BLaER1 treated with 17β-estradiol and CSF1 and Interleukin-3, amounts not matched to agents 10 nM and 100 nM (cell line): ENCODE measurements around the gene GPR161.
A peak's percentile ranks its signal among the peaks of the same experiment; 100 is the strongest.
"Not testable (repeated sequence)": the region's sequence is repeated elsewhere in the genome, so short reads cannot be mapped to it uniquely, and the experiment has no call there.

Experiments
- H3K27ac ChIP-seq, 11 experiments: shearing (Covaris generic); formaldehyde crosslinking; 2 replicates each; pipeline ENCODE4 v1.8.1; 2022
- H3K27me3 ChIP-seq, 11 experiments: shearing (Covaris generic); formaldehyde crosslinking; 2 replicates each; pipeline ENCODE4 v1.8.1; 2022
- H3K36me3 ChIP-seq, 11 experiments: shearing (Covaris generic); formaldehyde crosslinking; 2 replicates each; pipeline ENCODE4 v1.8.1; 2022
- H3K4me1 ChIP-seq, 10 experiments: shearing (Covaris generic); formaldehyde crosslinking; 2 replicates each; pipeline ENCODE4 v1.8.1; 2022
- H3K4me2 ChIP-seq, 11 experiments: shearing (Covaris generic); formaldehyde crosslinking; 2 replicates each; pipeline ENCODE4 v1.8.1; 2022
- H3K4me3 ChIP-seq, 10 experiments: shearing (Covaris generic); formaldehyde crosslinking; 2 replicates each; pipeline ENCODE4 v1.8.1; 2022
- H3K9ac ChIP-seq, 11 experiments: shearing (Covaris generic); formaldehyde crosslinking; 2 replicates each; pipeline ENCODE4 v1.8.1; 2022
- H3K9me3 ChIP-seq, 11 experiments: shearing (Covaris generic); formaldehyde crosslinking; replicated peaks in 1 of 11; 2 replicates each; pipeline ENCODE4 v1.8.1; 2022
- H4K20me1 ChIP-seq, 11 experiments: shearing (Covaris generic); formaldehyde crosslinking; 2 replicates each; pipeline ENCODE4 v1.8.1; 2022
- Cebpa-rat ChIP-seq, 11 experiments: shearing (Covaris generic); IDR thresholded peaks; 2 replicates each; pipeline ENCODE4 v1.8.1; 2022

The GPR161 gene

DNA sequence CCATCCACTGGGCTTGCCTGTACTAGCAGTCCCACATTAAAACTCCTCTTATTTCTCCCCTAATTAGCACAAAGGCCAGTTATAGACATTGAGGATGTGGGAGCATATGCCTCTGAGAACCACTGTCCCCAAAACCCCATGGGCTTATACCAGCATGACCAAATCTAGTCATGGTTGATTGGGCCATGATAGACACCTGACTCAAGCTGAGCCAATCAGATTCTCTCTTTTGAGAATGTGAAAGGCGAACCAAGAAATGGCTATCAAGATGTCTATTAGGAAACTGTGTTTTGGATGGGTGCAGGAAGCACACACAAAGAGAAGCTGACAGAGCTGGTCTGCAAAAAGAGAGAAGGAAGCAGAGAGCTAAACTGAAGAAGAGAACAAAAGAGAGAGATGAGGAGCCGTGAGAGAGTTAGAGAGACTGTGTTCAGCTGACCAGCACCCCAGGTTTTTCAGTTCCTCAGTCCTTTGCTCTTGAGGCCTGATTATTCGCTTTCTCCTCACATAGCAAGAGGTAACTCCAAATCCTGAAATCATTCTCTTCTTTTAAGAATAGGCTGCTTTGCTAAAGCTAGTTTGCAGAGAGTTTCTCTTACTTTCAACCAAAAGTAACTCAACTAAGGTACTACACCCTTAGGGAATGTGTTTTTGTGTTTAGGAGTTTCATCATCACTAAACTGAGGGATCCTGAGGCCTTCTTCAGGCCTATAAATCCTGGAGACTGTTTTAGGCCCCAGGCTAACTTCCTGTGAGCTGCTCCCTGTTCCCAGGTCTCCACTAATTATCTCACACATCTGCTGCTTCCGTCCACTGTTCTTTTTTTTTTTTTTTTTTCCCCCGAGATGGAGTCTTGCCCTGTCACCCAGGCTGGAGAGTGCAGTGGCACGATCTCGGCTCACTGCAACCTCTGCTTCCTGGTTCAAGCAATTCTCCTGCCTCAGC lies 34.1 kb upstream of the GPR161 start:
- Histone ChIP-seq H3K4me3 (no peak overlapping the region), H3K4me2 (peak overlapping the region in 4 of 11 experiments; percentile 8 to 39 (median 28); a peak in 6 of 22 replicates), H3K4me1 (peaks cover 0 to 7% (median 0%) of the 10 kb centered on the region in 10 experiments; a peak in 7 of 20 replicates), H4K20me1 (no peaks in the 10 kb centered on the region), H3K27ac (no peak overlapping the region), H3K27me3 (no peaks in the 10 kb centered on the region), H3K36me3 (no peaks in the 10 kb centered on the region), H3K9ac (no peak overlapping the region), H3K9me3 (no peaks in the 10 kb centered on the region)
- TF ChIP-seq Cebpa-rat (IDR thresholded peaks at IDR 0.05): no peak

- Histone ChIP-seq H3K27me3 (no peaks in the 10 kb centered on the region), H3K4me1 (peaks cover 0 to 21% (median 10%) of the 10 kb centered on the region in 10 experiments; a peak in 13 of 20 replicates), H3K4me2 (no peak overlapping the region), H3K9me3 (no peaks in the 10 kb centered on the region), H3K9ac (no peak overlapping the region), H4K20me1 (no peaks in the 10 kb centered on the region), H3K4me3 (no peak overlapping the region), H3K36me3 (no peaks in the 10 kb centered on the region), H3K27ac (no peak overlapping the region)
- TF ChIP-seq Cebpa-rat (IDR thresholded peaks at IDR 0.05): no peak
Measured at GRCh38 chr1:168167806-168168205, 31.1 kb upstream of the GPR161 start.

- H3K4me3 ChIP-seq: no peak overlapping the region
- no peaks in the 10 kb centered on the region for H3K27me3 ChIP-seq
- H3K36me3 ChIP-seq: no peaks in the 10 kb centered on the region; a peak in 1 of 22 replicates
- H3K4me2 ChIP-seq: peak overlapping the region in 1 of 11 experiments; percentile 3; a peak in 3 of 22 replicates
- H3K4me1 ChIP-seq: peaks cover 0 to 16% (median 9%) of the 10 kb centered on the region in 10 experiments; a peak in 10 of 20 replicates
- peaks cover 19 to 24% (median 19%) of the 10 kb centered on the region in 11 experiments for H3K9me3 ChIP-seq
- no peak overlapping the region for H3K27ac ChIP-seq
- no peak overlapping the region for H3K9ac ChIP-seq
- TF ChIP-seq Cebpa-rat (IDR thresholded peaks at IDR 0.05): no peak
- H4K20me1 ChIP-seq: no peaks in the 10 kb centered on the region
Measured at GRCh38 chr1:168164771-168165170, 28.0 kb upstream of the GPR161 start.

GRCh38 chr1:168163670-168164069 lies 26.9 kb upstream of the GPR161 start:
- Histone ChIP-seq H3K4me1 (peaks cover 0 to 16% (median 9%) of the 10 kb centered on the region in 10 experiments; a peak in 10 of 20 replicates), H3K4me3 (no peak overlapping the region), H3K9ac (no peak overlapping the region), H3K27me3 (no peaks in the 10 kb centered on the region), H4K20me1 (no peaks in the 10 kb centered on the region), H3K9me3 (peaks cover 28 to 35% (median 30%) of the 10 kb centered on the region in 11 experiments), H3K4me2 (peak overlapping the region in 4 of 11 experiments; percentile 2 to 47 (median 17); a peak in 7 of 22 replicates), H3K27ac (no peak overlapping the region), H3K36me3 (no peaks in the 10 kb centered on the region; a peak in 1 of 22 replicates)
- no peak for TF ChIP-seq Cebpa-rat (IDR thresholded peaks at IDR 0.05)

DNA sequence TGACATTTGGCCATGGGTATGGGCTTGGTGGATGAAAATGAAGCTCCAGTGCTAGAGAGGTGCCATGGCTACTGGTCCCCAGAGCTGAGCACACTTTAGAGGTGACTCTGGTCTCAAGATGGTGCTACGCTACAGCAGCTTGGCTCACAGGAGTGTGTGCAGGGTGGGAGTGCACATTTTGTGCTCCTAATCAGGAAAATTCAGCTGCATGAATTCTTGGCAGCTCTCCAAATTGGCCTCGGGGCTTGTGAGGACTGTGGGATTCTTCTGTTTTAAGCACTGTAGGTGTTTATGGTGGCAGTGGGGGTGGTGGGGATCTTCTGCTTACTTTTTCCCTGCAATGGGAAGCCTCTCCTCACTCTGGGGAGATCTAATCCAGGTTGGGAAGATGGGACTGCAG lies 24.7 kb upstream of the GPR161 start:
- H3K4me3 ChIP-seq: no peak overlapping the region
- H3K27ac ChIP-seq: no peak overlapping the region
- no peak overlapping the region for H3K9ac ChIP-seq
- no peaks in the 10 kb centered on the region for H4K20me1 ChIP-seq
- H3K36me3 ChIP-seq: no peaks in the 10 kb centered on the region; a peak in 1 of 22 replicates
- H3K27me3 ChIP-seq: no peaks in the 10 kb centered on the region
- peaks cover 0 to 16% (median 9%) of the 10 kb centered on the region in 10 experiments; a peak in 10 of 20 replicates for H3K4me1 ChIP-seq
- H3K9me3 ChIP-seq: peaks cover 43 to 54% (median 52%) of the 10 kb centered on the region in 11 experiments
- TF ChIP-seq Cebpa-rat (IDR thresholded peaks at IDR 0.05): no peak
- no peak overlapping the region for H3K4me2 ChIP-seq

DNA sequence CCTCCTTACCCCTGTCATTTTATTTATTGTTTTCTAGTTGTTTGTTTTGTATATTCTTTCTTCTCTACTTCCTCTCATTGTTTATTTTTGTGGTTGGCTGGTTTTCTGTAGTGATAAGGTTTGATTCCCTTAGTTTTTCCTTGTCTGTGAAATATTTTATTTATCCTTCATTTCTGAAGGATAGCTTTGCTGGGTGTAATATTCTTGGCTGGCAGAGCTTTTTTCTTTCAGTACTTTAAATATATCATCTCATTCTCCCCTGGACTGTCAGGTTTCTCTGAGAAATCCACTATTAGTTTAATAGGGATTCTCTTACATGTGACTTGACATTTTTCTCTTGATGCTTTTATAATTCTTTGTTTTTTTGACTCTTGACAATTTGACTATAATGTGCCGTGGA lies 23.2 kb upstream of the GPR161 start:
- no peaks in the 10 kb centered on the region for H4K20me1 ChIP-seq
- H3K4me3 ChIP-seq: no peak overlapping the region
- no peak for TF ChIP-seq Cebpa-rat (IDR thresholded peaks at IDR 0.05)
- H3K4me1 ChIP-seq: peaks cover 0 to 15% (median 9%) of the 10 kb centered on the region in 10 experiments; a peak in 10 of 20 replicates
- no peak overlapping the region for H3K4me2 ChIP-seq
- no peak overlapping the region for H3K27ac ChIP-seq
- no peaks in the 10 kb centered on the region; a peak in 1 of 22 replicates for H3K36me3 ChIP-seq
- H3K27me3 ChIP-seq: no peaks in the 10 kb centered on the region
- H3K9ac ChIP-seq: no peak overlapping the region
- H3K9me3 ChIP-seq: peaks cover 44 to 68% (median 61%) of the 10 kb centered on the region in 11 experiments

DNA sequence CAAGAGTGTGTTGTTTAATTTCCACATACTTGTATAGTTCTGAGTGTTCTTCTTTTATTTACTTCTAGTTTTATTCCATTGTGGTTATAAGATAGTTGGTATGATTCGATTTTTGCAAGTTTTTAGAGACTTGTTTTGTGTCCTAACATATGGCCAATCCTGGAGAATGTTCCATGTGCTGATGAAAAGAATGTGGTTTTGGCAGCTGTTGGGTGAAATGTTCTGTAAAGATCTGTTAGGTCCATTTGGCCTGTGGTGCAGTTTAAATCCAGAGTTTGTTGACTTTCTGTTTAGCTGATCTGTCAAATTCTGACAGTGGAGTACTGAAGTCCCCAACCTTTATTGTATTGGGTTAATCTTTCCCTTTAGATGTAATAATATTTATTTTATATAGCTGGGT lies 22.5 kb upstream of the GPR161 start:
- Histone ChIP-seq H3K27me3 (no peaks in the 10 kb centered on the region), H3K4me1 (peaks cover 0 to 19% (median 8%) of the 10 kb centered on the region in 10 experiments; a peak in 10 of 20 replicates), H3K27ac (no peak overlapping the region), H3K4me2 (no peak overlapping the region), H3K9me3 (peaks cover 47 to 72% (median 66%) of the 10 kb centered on the region in 11 experiments), H3K9ac (no peak overlapping the region), H4K20me1 (no peaks in the 10 kb centered on the region), H3K4me3 (no peak overlapping the region), H3K36me3 (no peaks in the 10 kb centered on the region; a peak in 1 of 22 replicates)
- no peak for TF ChIP-seq Cebpa-rat (IDR thresholded peaks at IDR 0.05)

- Histone ChIP-seq H4K20me1 (no peaks in the 10 kb centered on the region), H3K4me2 (no peak overlapping the region), H3K4me1 (peaks cover 0 to 7% (median 0%) of the 10 kb centered on the region in 10 experiments; a peak in 1 of 20 replicates), H3K27me3 (no peaks in the 10 kb centered on the region), H3K4me3 (no peak overlapping the region), H3K9me3 (peaks cover 47 to 80% (median 70%) of the 10 kb centered on the region in 11 experiments), H3K27ac (no peak overlapping the region), H3K9ac (no peak overlapping the region), H3K36me3 (no peaks in the 10 kb centered on the region; a peak in 1 of 22 replicates)
- no peak for TF ChIP-seq Cebpa-rat (IDR thresholded peaks at IDR 0.05)
Measured at GRCh38 chr1:168157638-168158037, 20.9 kb upstream of the GPR161 start.

DNA sequence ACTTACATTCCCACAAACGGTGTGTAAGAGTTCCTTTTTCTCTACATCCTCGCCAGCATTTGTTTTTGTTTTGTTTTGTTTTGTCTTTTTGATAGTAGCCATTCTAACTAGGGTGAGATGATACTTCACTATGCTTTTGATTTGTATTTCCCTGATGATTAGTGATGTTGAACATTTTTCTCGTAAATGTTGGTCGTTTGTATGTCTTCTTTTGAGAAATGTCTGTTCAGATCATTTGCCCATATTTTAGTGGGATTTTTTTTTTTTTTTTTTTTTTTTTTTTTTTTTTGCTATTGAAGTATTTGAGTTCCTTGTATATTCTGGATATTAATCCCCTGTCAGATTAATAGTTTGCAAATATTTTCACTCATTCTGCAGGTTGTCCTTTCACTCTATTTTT lies 19.2 kb upstream of the GPR161 start:
- H3K4me2 ChIP-seq: no peak overlapping the region
- H3K4me3 ChIP-seq: no peak overlapping the region
- no peaks in the 10 kb centered on the region for H3K27me3 ChIP-seq
- no peak overlapping the region for H3K9ac ChIP-seq
- no peaks in the 10 kb centered on the region for H3K36me3 ChIP-seq
- no peaks in the 10 kb centered on the region for H4K20me1 ChIP-seq
- H3K27ac ChIP-seq: no peak overlapping the region
- peaks cover 0 to 7% (median 0%) of the 10 kb centered on the region in 10 experiments; a peak in 1 of 20 replicates for H3K4me1 ChIP-seq
- H3K9me3 ChIP-seq: peaks cover 39 to 72% (median 61%) of the 10 kb centered on the region in 11 experiments
- TF ChIP-seq Cebpa-rat (IDR thresholded peaks at IDR 0.05): no peak

DNA sequence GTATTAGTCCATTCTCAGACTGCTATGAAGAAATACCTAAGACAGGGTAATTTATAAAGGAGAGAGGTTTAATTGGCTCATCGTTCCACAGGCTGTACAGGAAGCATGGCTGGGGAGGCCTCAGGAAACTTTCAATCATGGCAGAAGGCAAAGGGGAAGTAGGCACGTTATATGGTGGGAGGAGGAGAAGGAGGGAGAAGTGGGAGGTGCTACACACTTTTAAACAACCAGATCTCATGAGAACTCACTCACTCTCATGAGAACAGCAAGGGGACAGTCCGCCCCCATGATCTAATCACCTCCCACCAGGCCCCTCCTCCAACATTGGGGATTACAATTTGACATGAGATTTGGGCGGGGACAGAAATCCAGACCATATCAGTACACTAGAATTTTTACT lies 18.0 kb upstream of the GPR161 start:
- H3K9me3 ChIP-seq: peaks cover 27 to 60% (median 49%) of the 10 kb centered on the region in 11 experiments
- not testable (repeated sequence) for H3K27ac ChIP-seq, H3K4me3 ChIP-seq, H3K36me3 ChIP-seq, H3K4me1 ChIP-seq, H3K9ac ChIP-seq, H3K27me3 ChIP-seq, H3K4me2 ChIP-seq, H4K20me1 ChIP-seq
